ENCODE results near the gene MYOF. TPM values are rescaled to one million over a fixed set of nuclear protein-coding genes. Genes with fewer than 3 reads are reported as not detected.

Gene MYOF
- total and polyA plus RNA-seq, 2 of the 8 experiments (the other 6 are each of a cell fraction or from before 2014, with no cell fraction given), result 0.98 to 2.3 TPM

DNA sequence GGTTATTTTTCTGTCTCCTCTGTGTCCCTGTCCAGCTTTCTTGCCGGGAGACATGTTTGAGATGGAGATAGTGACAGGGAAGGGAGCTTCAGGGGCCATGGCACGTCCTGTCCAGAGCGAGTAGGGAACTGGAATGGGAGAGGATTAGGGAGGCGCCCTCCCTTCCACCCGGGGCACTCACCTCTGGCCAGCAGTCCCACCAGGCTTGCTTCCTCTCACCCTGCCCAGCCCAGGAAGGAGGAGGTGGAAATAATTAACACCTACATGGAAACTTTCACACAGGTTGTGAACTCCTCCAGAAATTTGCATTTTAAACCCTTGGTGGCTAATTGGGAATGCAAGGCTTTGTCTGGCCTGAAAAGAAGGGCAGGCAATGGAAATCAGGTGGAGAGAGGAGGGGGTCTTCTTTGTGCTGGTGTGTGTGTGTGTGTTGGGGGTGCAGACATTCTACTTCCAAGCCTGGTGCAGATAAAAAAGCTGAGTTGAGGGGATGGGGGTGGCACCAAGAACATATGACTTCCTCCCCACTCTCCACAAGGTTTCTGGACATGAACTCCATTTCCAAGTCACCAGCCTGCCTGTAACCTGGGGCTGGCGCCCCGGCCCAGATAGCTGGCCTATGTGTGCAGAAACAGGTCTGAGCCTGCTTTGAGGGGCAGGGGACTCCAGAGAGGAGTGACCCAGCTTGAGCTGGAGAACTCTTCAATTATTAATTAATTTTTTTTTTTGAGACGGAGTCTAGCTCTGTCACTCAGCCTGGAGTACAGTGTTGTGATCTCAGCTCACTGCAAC lies 209.1 kb downstream of the MYOF start (continued):
- TF ChIP-seq, protein P1, sequence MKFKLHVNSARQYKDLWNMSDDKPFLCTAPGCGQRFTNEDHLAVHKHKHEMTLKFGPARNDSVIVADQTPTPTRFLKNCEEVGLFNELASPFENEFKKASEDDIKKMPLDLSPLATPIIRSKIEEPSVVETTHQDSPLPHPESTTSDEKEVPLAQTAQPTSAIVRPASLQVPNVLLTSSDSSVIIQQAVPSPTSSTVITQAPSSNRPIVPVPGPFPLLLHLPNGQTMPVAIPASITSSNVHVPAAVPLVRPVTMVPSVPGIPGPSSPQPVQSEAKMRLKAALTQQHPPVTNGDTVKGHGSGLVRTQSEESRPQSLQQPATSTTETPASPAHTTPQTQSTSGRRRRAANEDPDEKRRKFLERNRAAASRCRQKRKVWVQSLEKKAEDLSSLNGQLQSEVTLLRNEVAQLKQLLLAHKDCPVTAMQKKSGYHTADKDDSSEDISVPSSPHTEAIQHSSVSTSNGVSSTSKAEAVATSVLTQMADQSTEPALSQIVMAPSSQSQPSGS (IDR thresholded peaks at IDR 0.05; ENCODE audit: low read length), result peak; percentile 70; the same call in 1 of the 2 replicates
- TF ChIP-seq, protein P2, sequence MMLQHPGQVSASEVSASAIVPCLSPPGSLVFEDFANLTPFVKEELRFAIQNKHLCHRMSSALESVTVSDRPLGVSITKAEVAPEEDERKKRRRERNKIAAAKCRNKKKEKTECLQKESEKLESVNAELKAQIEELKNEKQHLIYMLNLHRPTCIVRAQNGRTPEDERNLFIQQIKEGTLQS (IDR thresholded peaks at IDR 0.05; ENCODE audit: insufficient read depth, low read depth, low read length), result no peak
- TF ChIP-seq SAP30 (IDR thresholded peaks at IDR 0.05; ENCODE audit: insufficient read depth, insufficient replicate concordance, low read length) (no peak), SP1 (IDR thresholded peaks at IDR 0.05; ENCODE audit: low read depth, low read length) (peak; percentile 30; the same call in 1 of the 2 replicates), BRCA1 (IDR thresholded peaks at IDR 0.05; ENCODE audit: low read depth, low read length) (no peak), CBX5 (IDR thresholded peaks at IDR 0.05; ENCODE audit: low read depth, low read length) (no peak), GABPA (IDR thresholded peaks at IDR 0.05; ENCODE audit: borderline replicate concordance, insufficient read depth, low read length) (no peak), RXRA (IDR thresholded peaks at IDR 0.05; ENCODE audit: insufficient read depth, low read depth, low read length) (no peak), CHD1 (IDR thresholded peaks at IDR 0.05; ENCODE audit: low read depth, low read length) (no peak), TBP (IDR thresholded peaks at IDR 0.05; ENCODE audit: low read depth, low read length) (peak; percentile 72; the same call in 1 of the 2 replicates), SUZ12 (IDR thresholded peaks at IDR 0.05; ENCODE audit: low read length) (no peak)
- TF ChIP-seq, protein P3, sequence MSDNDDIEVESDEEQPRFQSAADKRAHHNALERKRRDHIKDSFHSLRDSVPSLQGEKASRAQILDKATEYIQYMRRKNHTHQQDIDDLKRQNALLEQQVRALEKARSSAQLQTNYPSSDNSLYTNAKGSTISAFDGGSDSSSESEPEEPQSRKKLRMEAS (IDR thresholded peaks at IDR 0.05), result no peak
